Naive thymus-derived CD8-positive, alpha-beta T cell (primary cell): Measurements from ENCODE around the gene TBCEL. TPM values are rescaled to one million over a fixed set of nuclear protein-coding genes. Genes with fewer than 3 reads are reported as not detected.

Experiments used
- ATAC-seq, 2 donors: fragments of 150-1000 bp; cut with Tn5 transposase in 1 of 2; sonication (Bioruptor Pico), chemical (Tn5 transposase) in 1 of 2; 1 replicate in 1 of 2; 2 replicates in 1 of 2; pipeline ENCODE4 v1.10.0; 2021; ENCODE audit warnings: mild to moderate bottlenecking in 2 of 2, moderate library complexity in 2 of 2
- POLR2A ChIA-PET: fragments of 350-600 bp; sonication (Branson Sonifier 250); formaldehyde crosslinking; loops from one replicate; lab custom pipeline; 2021; ENCODE audit warnings: antibody characterized with exemption; lab: Charles Lee
- DNase-seq, 10 donors: peaks; one replicate each; pipeline versions ENCODE4 v3.0.0 to v3.0.0-alpha.2; 2020 to 2022
- H3K27ac Mint-ChIP-seq, 10 donors: one replicate each; pipeline ENCODE4 v1.8.0; 2020 to 2022; ENCODE audit warnings: mild to moderate bottlenecking in 10 of 10, mixed read lengths in 10 of 10, moderate library complexity in 4 of 10, inconsistent platforms in 1 of 10
- H3K27me3 Mint-ChIP-seq, 5 donors: one replicate each; pipeline ENCODE4 v1.8.0; 2021 to 2022; ENCODE audit warnings: mixed read lengths in 5 of 5
- H3K36me3 Mint-ChIP-seq, 3 donors: one replicate each; pipeline ENCODE4 v1.8.0; 2020 to 2022; ENCODE audit warnings: mixed read lengths in 3 of 3, mild to moderate bottlenecking in 2 of 3, inconsistent platforms in 1 of 3
- H3K4me1 Mint-ChIP-seq, 4 donors: one replicate each; pipeline ENCODE4 v1.8.0; 2021 to 2022; ENCODE audit warnings: mixed read lengths in 4 of 4
- H3K4me3 Mint-ChIP-seq, 10 donors: one replicate each; pipeline ENCODE4 v1.8.0; 2020 to 2022; ENCODE audit warnings: mild to moderate bottlenecking in 10 of 10, mixed read lengths in 10 of 10, moderate library complexity in 6 of 10, inconsistent platforms in 1 of 10
- H3K9me3 Mint-ChIP-seq, 9 donors: one replicate each; pipeline ENCODE4 v1.8.0; 2020 to 2022; ENCODE audit warnings: mixed read lengths in 9 of 9, mild to moderate bottlenecking in 3 of 9, inconsistent platforms in 1 of 9, moderate library complexity in 1 of 9
- polyA plus RNA-seq, 3 donors: library from polyadenylated mRNA; unstranded; fragments of 300-500 nt; fragmentation: Illumina TruSeq; gene quantifications; one replicate each; pipeline ENCODE4 v1.2.3, GENCODE V29; 2021
- total RNA-seq, 8 experiments: library from RNA in 2 of 8; stranded (reverse) in 2 of 8; gene quantifications; one replicate each; pipeline ENCODE4 v1.2.3 and lab custom pipeline; 2021 to 2026

The TBCEL gene
- total and polyA plus RNA-seq, 5 experiments from 2014 or later: 2.2 to 29.2 (median 4.5) TPM

- peaks cover 0 to 4% (median 4%) of the 10 kb centered on the region in 3 donors for H3K36me3 Mint-ChIP-seq
- no peaks in the 10 kb centered on the region for H3K27me3 Mint-ChIP-seq
- no peaks in the 10 kb centered on the region for H3K9me3 Mint-ChIP-seq
- DNase-seq: no peak
- H3K4me3 Mint-ChIP-seq: no peak overlapping the region
- peaks cover 17 to 32% (median 26%) of the 10 kb centered on the region in 4 donors for H3K4me1 Mint-ChIP-seq
- no peak for ATAC-seq
- POLR2A ChIA-PET: no interaction called here
- H3K27ac Mint-ChIP-seq: no peak overlapping the region
These were observed 8.6 kb downstream of the TBCEL start for GRCh38 chr11:121032546-121032945.

DNA sequence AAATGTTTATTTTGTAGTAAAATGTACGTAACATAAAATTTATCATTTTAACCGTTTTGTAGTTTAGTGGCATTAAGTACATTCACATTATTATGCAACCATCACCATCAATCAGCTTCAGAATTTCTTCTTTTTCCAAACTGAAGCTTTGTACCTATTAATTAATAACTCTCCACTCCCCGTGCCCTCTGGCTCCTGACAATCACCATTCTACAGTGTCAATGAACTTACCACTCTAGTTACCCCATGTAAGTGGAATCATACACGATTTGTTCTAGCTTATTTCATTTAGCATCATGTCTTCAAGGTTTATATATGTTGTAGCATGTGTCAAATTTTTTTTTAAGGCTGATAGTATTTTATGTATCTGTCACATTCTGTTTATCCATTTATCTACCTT, 9.7 kb downstream of the TBCEL start:
- ATAC-seq: no peak
- no peak for DNase-seq
- POLR2A ChIA-PET: no interaction called here
- no peaks in the 10 kb centered on the region for H3K27me3 Mint-ChIP-seq
- peaks cover 17 to 32% (median 26%) of the 10 kb centered on the region in 4 donors for H3K4me1 Mint-ChIP-seq
- H3K9me3 Mint-ChIP-seq: no peaks in the 10 kb centered on the region
- peaks cover 0 to 5% (median 4%) of the 10 kb centered on the region in 3 donors for H3K36me3 Mint-ChIP-seq
- H3K4me3 Mint-ChIP-seq: no peak overlapping the region
- H3K27ac Mint-ChIP-seq: no peak overlapping the region

DNA sequence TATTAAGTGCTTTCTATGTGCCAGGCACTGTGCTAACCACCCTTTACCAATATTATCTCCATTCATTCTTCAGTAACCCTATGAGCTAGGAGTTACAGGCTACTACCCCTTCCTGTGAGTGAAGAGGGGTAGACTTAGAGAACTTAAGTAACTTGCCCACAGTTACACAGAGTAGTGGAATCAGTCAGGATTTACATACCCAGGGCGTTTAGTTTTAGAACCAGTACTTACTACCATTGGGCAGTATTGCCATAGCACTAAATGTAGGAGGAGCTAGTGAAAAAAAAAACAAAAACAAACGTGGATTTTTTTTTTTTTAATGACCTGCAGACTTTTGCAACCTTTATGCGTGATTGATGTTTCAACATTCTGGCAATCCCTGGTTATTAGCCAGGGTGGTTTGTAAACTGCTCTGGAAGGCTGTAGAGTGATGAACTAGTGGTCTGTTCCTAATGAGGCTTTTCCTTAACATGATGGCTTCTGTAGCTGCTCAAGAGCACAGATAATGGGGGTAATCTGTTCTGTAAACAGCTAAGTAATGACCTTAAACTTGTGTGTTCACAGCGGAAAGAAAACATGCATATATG, 11.4 kb downstream of the TBCEL start:
- no peak for DNase-seq
- no peaks in the 10 kb centered on the region for H3K9me3 Mint-ChIP-seq
- peaks cover 19 to 27% (median 22%) of the 10 kb centered on the region in 4 donors for H3K4me1 Mint-ChIP-seq
- ATAC-seq: no peak
- H3K27ac Mint-ChIP-seq: no peak overlapping the region
- no peaks in the 10 kb centered on the region for H3K27me3 Mint-ChIP-seq
- POLR2A ChIA-PET: no interaction called here
- H3K4me3 Mint-ChIP-seq: no peak overlapping the region
- H3K36me3 Mint-ChIP-seq: peaks cover 0 to 9% (median 7%) of the 10 kb centered on the region in 3 donors

- H3K27ac Mint-ChIP-seq: no peak overlapping the region
These were observed 11.9 kb downstream of the TBCEL start for GRCh38 chr11:121035780-121036179.

GRCh38 chr11:121037016-121037415, 13.1 kb downstream of the TBCEL start:
- POLR2A ChIA-PET: no interaction called here
- ATAC-seq: no peak
- no peak for DNase-seq
- Mint-ChIP-seq H3K9me3 (no peaks in the 10 kb centered on the region), H3K36me3 (peaks cover 0 to 12% (median 7%) of the 10 kb centered on the region in 3 donors), H3K4me1 (peaks cover 18 to 23% (median 19%) of the 10 kb centered on the region in 4 donors), H3K4me3 (no peak overlapping the region), H3K27me3 (no peaks in the 10 kb centered on the region), H3K27ac (peak overlapping the region in 1 of 10 donors; percentile 34)

More at GRCh38 chr11:121035780-121036179, 11.9 kb downstream of the TBCEL start:
- H3K9me3 Mint-ChIP-seq: no peaks in the 10 kb centered on the region
- no peak for DNase-seq
- H3K4me1 Mint-ChIP-seq: peaks cover 16 to 23% (median 19%) of the 10 kb centered on the region in 4 donors
- H3K36me3 Mint-ChIP-seq: peaks cover 0 to 9% (median 7%) of the 10 kb centered on the region in 3 donors
- POLR2A ChIA-PET: no interaction called here
- no peak overlapping the region for H3K4me3 Mint-ChIP-seq
- no peak for ATAC-seq
- H3K27me3 Mint-ChIP-seq: no peaks in the 10 kb centered on the region

DNA sequence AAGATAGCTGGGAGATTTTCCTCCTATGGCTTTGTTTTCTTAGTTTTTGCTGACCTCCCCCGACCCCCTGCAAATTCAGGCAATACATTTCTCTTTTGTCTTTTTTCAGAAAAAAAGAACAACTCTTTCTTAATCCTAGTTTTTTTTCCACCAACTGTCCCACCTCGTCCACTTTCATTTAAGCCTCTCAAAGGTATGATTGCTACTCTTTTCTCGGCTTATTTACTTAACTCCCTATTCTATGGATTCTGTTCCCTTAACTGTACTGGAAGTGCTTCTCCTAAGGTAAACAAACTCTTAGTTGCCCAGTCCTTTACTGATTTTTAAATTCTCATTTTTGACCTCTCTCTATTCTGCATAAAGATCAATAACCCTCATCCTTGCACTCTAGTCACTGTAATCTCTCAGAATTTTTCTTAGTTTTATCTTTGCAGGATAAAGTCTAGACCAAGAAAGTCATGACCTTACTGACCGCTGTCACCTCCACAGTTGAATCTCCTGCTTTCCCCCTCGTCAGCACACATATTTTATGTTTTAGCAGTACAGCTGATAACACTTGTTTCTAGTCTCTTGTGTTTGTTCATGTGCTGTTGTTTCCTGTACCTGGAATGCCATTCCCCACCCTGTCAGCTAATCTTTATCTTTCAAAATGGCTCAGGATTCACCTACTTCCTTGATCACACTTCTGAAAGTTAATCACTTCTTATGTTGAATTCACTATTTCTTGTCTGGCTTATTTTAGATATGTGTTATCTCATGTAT, 14.9 kb downstream of the TBCEL start:
- DNase-seq: no peak
- no peak overlapping the region for H3K4me3 Mint-ChIP-seq
- POLR2A ChIA-PET: no interaction called here
- no peaks in the 10 kb centered on the region for H3K27me3 Mint-ChIP-seq
- no peak for ATAC-seq
- H3K27ac Mint-ChIP-seq: peak overlapping the region in 1 of 10 donors; percentile 85
- no peaks in the 10 kb centered on the region for H3K9me3 Mint-ChIP-seq
- peaks cover 0 to 12% (median 5%) of the 10 kb centered on the region in 3 donors for H3K36me3 Mint-ChIP-seq
- peaks cover 18 to 26% (median 19%) of the 10 kb centered on the region in 4 donors for H3K4me1 Mint-ChIP-seq

DNA sequence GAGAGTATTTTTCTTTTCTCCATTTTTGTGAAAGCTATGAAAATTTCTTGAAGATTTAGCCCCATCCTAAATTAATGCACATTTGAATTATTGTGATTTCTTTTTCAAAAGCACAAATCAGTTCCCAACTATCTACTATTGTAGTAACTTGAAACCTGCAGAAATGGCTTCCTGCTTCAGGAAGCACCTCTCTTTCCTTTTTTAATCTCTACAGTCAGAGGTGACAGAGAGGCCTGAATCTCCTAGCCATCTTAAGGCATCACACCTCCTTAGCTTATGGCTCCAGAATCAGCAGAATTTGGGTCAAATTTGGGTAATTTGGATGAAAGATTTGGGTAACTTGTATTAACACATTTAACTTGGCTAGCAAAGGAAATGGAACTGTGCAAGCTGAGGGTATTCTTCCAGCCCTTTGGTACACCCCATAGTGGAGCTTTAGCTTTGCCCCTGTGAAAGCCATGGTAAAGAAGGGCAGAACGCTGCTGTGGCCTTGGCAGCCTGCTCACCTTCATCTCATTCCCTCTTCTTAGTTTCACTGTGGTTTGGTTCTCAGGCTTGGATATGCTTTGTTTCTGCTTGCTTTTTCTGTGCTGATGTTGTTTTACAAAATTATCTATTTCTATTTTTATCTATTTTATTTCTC, 16.2 kb downstream of the TBCEL start:
- H3K27me3 Mint-ChIP-seq: no peaks in the 10 kb centered on the region
- peaks cover 0 to 12% (median 5%) of the 10 kb centered on the region in 3 donors for H3K36me3 Mint-ChIP-seq
- POLR2A ChIA-PET: no interaction called here
- no peak for ATAC-seq
- no peaks in the 10 kb centered on the region for H3K9me3 Mint-ChIP-seq
- DNase-seq: no peak
- H3K4me3 Mint-ChIP-seq: no peak overlapping the region
- H3K27ac Mint-ChIP-seq: no peak overlapping the region
- peaks cover 18 to 32% (median 19%) of the 10 kb centered on the region in 4 donors for H3K4me1 Mint-ChIP-seq

DNA sequence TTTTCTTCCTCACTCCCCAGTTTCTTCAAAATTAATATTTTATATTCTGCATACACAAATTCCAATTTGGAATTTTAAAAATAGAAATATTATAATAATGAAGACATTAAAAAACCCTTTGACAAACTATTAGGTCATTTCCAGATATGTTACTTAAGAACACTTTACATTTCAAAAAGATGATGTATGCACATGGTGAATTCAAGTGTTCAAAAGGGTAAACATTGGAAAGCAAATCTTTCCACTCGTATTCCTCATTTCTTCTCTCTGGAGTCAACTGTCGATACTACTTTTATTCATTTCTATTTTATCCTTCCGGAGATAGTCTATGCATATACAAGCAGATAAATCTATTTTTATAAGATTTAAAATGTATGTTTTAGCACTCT, 16.7 kb downstream of the TBCEL start:
- Mint-ChIP-seq H3K36me3 (peaks cover 0 to 13% (median 5%) of the 10 kb centered on the region in 3 donors), H3K4me3 (no peak overlapping the region), H3K27ac (no peak overlapping the region), H3K4me1 (peaks cover 16 to 29% (median 16%) of the 10 kb centered on the region in 4 donors), H3K27me3 (no peaks in the 10 kb centered on the region), H3K9me3 (no peaks in the 10 kb centered on the region)
- ATAC-seq (no peak), DNase-seq (no peak)
- POLR2A ChIA-PET: no interaction called here

GRCh38 chr11:121041072-121041471, 17.2 kb downstream of the TBCEL start:
- H3K27me3 Mint-ChIP-seq: no peaks in the 10 kb centered on the region
- POLR2A ChIA-PET: no interaction called here
- H3K27ac Mint-ChIP-seq: no peak overlapping the region
- peaks cover 12 to 24% (median 13%) of the 10 kb centered on the region in 4 donors for H3K4me1 Mint-ChIP-seq
- DNase-seq (no peak), ATAC-seq (no peak)
- H3K9me3 Mint-ChIP-seq: no peaks in the 10 kb centered on the region
- H3K36me3 Mint-ChIP-seq: peaks cover 0 to 18% (median 8%) of the 10 kb centered on the region in 3 donors
- no peak overlapping the region for H3K4me3 Mint-ChIP-seq

DNA sequence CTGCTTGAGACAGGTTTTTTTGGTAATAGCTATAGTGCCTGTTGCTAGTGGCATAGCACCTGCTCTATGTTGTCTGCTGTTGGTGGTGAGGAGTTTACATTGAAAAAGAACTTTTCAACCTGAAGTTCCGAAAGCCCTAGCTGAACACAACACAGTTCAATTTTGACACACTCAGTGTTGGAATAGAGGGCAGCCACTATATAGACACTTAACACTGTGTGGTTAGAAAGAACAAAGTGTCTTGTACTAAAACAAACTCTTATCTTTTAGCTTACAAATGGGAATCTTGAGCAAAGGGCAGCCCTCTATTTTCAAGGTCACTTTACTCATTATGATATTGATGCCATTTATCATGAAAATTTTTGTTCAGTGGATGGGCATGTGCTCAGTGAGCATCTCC, 18.4 kb downstream of the TBCEL start:
- Mint-ChIP-seq H3K27me3 (no peaks in the 10 kb centered on the region), H3K9me3 (no peaks in the 10 kb centered on the region), H3K27ac (no peak overlapping the region), H3K36me3 (peaks cover 2 to 30% (median 17%) of the 10 kb centered on the region in 3 donors), H3K4me1 (peaks cover 9 to 19% (median 10%) of the 10 kb centered on the region in 4 donors), H3K4me3 (no peak overlapping the region)
- ATAC-seq: no peak
- DNase-seq: no peak
- POLR2A ChIA-PET: no interaction called here

- H3K9me3 Mint-ChIP-seq: no peaks in the 10 kb centered on the region
- no peak overlapping the region for H3K27ac Mint-ChIP-seq
- POLR2A ChIA-PET: no interaction called here
- peaks cover 6 to 59% (median 26%) of the 10 kb centered on the region in 3 donors for H3K36me3 Mint-ChIP-seq
- H3K4me3 Mint-ChIP-seq: no peak overlapping the region
- peaks cover 0 to 9% (median 0%) of the 10 kb centered on the region in 4 donors for H3K4me1 Mint-ChIP-seq
- no peaks in the 10 kb centered on the region for H3K27me3 Mint-ChIP-seq
- ATAC-seq (no peak), DNase-seq (no peak)
These were observed 24.0 kb downstream of the TBCEL start for GRCh38 chr11:121047926-121048325.

DNA sequence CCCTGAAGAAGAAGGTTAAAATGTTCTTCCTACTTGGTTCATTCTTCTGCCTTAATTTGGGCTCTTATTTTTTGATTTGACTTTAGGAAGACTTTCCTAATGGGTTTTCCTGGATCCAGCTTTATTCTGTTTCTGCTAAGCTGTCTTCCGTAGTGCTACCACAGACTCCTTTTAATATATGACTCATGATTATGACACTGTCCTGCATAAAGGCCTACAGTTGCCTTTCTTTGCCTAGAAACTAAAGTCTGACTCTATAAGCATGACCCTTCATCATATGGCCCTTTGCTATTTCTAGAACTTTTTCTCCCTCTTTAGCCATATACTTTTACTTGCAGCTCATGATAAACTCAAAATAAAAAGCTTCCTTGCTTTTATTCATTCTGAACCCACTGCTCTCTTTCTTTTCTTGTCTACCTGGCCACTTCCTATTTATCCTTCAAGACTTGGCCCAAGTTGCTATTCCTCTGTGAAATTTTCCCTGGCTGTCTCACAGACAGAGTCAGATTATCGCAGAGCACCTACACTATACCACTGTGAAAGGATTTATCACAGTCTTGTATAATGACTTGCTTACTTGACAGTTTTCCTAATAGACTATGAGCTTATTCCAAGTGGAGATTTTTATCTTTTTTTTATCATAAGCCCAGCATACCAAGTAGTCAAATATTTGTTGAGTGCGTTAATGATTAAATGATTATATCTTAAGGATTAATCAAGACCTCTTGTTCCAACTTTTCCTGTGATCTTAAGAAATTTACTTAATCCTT, 24.7 kb downstream of the TBCEL start:
- H3K27ac Mint-ChIP-seq: peak overlapping the region in 1 of 10 donors; percentile 2
- no peak for DNase-seq
- H3K27me3 Mint-ChIP-seq: no peaks in the 10 kb centered on the region
- H3K9me3 Mint-ChIP-seq: no peaks in the 10 kb centered on the region
- POLR2A ChIA-PET: no interaction called here
- peaks cover 6 to 66% (median 33%) of the 10 kb centered on the region in 3 donors for H3K36me3 Mint-ChIP-seq
- H3K4me1 Mint-ChIP-seq: peaks cover 0 to 7% (median 0%) of the 10 kb centered on the region in 4 donors
- no peak for ATAC-seq
- H3K4me3 Mint-ChIP-seq: no peak overlapping the region
